Mucosa of rectum (tissue), 2 donors: ENCODE results near the gene SNAPC2.
A peak's percentile ranks its signal among the peaks of the same experiment; 100 is the strongest.

Experiments
- H3K27ac ChIP-seq, 2 donors: one replicate each; pipeline ENCODE4 v1.7.0; 2013; ENCODE audit warnings: inconsistent platforms in 2 of 2, low read depth in 2 of 2, low read length in 2 of 2
- H3K27me3 ChIP-seq, 2 donors: one replicate each; pipeline ENCODE4 v1.7.0; 2013; ENCODE audit warnings: low read length in 2 of 2; ENCODE audit not compliant: control insufficient read depth in 2 of 2, insufficient read depth in 2 of 2
- H3K36me3 ChIP-seq, 2 donors: one replicate each; pipeline ENCODE4 v1.7.0; 2013; ENCODE audit warnings: low read length in 2 of 2; ENCODE audit not compliant: control insufficient read depth in 2 of 2, insufficient read depth in 2 of 2
- H3K4me1 ChIP-seq, 2 donors: one replicate each; pipeline ENCODE4 v1.7.0; 2013; ENCODE audit warnings: low read length in 2 of 2, mild to moderate bottlenecking in 1 of 2; ENCODE audit not compliant: control insufficient read depth in 2 of 2, insufficient read depth in 2 of 2
- H3K4me3 ChIP-seq, 2 donors: one replicate each; pipeline ENCODE4 v1.7.0; 2013; ENCODE audit warnings: low read length in 2 of 2
- H3K9ac ChIP-seq, 2 donors: one replicate each; pipeline ENCODE4 v1.7.0; 2013; ENCODE audit warnings: low read length in 2 of 2, low read depth in 1 of 2, mild to moderate bottlenecking in 1 of 2
- H3K9me3 ChIP-seq, 2 donors: one replicate each; pipeline ENCODE4 v1.7.0; 2013; ENCODE audit warnings: low read length in 2 of 2; ENCODE audit not compliant: control insufficient read depth in 2 of 2
- donor health status: healthy.
- donor health status: Normal muscosa, but diverticular disease.

SNAPC2 gene

DNA sequence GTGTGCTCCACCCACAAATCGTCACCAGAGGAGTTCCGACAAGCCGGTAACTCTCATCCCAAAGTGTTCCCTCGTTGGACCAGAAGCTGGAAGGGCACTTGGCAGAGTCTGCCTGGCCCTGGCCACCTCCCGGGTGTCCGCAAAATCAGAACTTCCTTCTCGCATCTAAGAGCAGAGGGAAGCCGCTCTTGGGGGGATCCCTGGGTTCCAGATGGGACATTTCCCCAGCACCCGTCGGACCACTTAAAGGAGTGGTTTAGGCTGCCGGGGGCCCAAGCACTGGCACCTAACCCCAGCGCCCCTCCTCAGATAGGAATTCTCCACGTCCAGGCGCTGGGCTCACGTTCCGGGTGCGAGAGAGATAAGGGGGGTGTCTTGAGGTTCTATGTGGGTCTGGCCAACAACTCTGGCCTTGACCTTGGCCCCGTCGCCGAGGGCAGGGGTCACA lies 17.3 kb upstream of the SNAPC2 start:
- H3K27me3 ChIP-seq, result no peaks in the 10 kb centered on the region
- H3K9ac ChIP-seq, result peak overlapping the region; percentile 76 to 87
- peak overlapping the region; percentile 70 to 91 for H3K4me3 ChIP-seq
- H3K9me3 ChIP-seq, result no peaks in the 10 kb centered on the region
- no peaks in the 10 kb centered on the region for H3K36me3 ChIP-seq
- peak overlapping the region; percentile 78 to 86 for H3K27ac ChIP-seq
- peaks cover 16 to 19% of the 10 kb centered on the region in 2 donors for H3K4me1 ChIP-seq

DNA sequence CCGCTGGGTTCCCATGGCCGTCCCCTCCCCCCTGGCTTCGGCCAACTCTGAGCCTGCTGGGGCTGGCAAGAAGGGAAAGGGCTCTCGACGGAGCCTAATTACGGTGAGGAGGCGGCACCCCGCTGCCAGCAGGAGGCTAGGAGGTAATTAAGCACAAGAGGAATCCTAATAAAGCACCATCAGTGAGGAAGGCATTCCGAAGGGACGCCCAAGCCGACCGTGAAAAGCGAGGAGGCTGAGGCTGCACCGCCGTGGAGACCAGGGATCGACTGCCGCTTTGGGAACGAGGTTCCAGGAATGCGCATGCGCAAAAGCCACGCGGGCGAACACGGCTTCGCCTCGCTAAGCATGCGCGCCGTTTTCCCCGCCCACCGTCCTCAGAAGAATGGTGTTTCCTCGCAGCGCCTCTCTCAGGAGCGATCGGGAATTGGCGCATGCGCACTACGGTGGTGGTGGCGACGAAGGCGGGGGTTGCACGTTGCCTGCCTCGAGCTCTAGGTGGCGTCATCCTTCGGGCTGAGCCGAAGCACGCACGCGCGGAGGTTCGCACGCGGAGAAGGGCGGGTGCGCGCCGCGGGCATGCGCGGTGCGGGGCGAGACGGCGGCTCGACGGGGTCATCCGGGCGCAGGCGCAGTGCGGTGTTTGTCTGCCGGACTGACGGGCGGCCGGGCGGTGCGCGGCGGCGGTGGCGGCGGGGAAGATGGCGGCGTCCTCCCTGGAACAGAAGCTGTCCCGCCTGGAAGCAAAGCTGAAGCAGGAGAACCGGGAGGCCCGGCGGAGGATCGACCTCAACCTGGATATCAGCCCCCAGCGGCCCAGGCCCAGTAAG lies 16.7 kb upstream of the SNAPC2 start, which contains the start of gene MAP2K7:
Gene MAP2K7 (plus strand): TSS at position 634 of the 830 bp plus-strand sequence. CDS start 68 bp downstream, at position 702.
- no peaks in the 10 kb centered on the region for H3K36me3 ChIP-seq
- peak within 1 kb of the TSS; percentile 84 to 86 for H3K27ac ChIP-seq
- peak within 1 kb of the TSS; percentile 81 to 96 for H3K9ac ChIP-seq
- H3K4me1 ChIP-seq, result peaks cover 16 to 19% of the 10 kb centered on the region in 2 donors
- H3K9me3 ChIP-seq, result no peaks in the 10 kb centered on the region
- no peaks in the 10 kb centered on the region for H3K27me3 ChIP-seq
- peak within 1 kb of the TSS; percentile 84 to 92 for H3K4me3 ChIP-seq

GRCh38 chr19:7904074-7905020 lies 15.8 kb upstream of the SNAPC2 start:
- Histone ChIP-seq H3K27ac (peak overlapping the region; percentile 84 to 86), H3K4me3 (peak overlapping the region; percentile 84 to 92), H3K9me3 (no peaks in the 10 kb centered on the region), H3K9ac (peak overlapping the region; percentile 81 to 96), H3K4me1 (peaks cover 16 to 19% of the 10 kb centered on the region in 2 donors), H3K36me3 (peaks cover 0 to 3% of the 10 kb centered on the region in 2 donors), H3K27me3 (no peaks in the 10 kb centered on the region)

- Histone ChIP-seq H3K4me1 (peaks cover 16 to 19% of the 10 kb centered on the region in 2 donors), H3K4me3 (peak overlapping the region in 1 of 2 donors; percentile 92), H3K27ac (no peak overlapping the region), H3K9me3 (no peaks in the 10 kb centered on the region), H3K9ac (no peak overlapping the region), H3K27me3 (no peaks in the 10 kb centered on the region), H3K36me3 (peaks cover 3 to 8% of the 10 kb centered on the region in 2 donors)
Measured at GRCh38 chr19:7905268-7905667, 14.9 kb upstream of the SNAPC2 start.

DNA sequence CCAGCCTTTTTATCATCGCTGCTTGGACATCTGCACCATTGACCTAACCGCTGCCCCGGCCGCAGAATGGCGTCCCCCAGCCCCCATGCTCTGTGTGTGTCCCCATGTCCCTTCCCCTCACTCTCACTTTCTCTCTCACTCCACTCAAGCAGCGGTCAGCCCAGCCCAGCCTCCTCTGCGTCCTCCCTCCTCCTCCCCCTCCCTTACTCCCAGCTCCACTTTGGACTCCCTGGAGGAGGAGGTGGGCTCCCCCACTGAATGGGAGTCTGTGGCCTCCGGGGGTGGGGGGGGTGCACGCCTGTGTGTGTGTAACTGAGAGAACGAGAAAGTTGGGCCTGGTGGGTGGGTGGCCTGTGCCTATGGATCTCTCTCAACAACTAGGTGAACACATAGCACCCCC lies 14.3 kb upstream of the SNAPC2 start:
- H3K27ac ChIP-seq, result no peak overlapping the region
- H3K9me3 ChIP-seq, result no peaks in the 10 kb centered on the region
- H3K4me3 ChIP-seq, result no peak overlapping the region
- H3K27me3 ChIP-seq, result no peaks in the 10 kb centered on the region
- H3K4me1 ChIP-seq, result peaks cover 16 to 19% of the 10 kb centered on the region in 2 donors
- no peak overlapping the region for H3K9ac ChIP-seq
- peaks cover 9 to 14% of the 10 kb centered on the region in 2 donors for H3K36me3 ChIP-seq

DNA sequence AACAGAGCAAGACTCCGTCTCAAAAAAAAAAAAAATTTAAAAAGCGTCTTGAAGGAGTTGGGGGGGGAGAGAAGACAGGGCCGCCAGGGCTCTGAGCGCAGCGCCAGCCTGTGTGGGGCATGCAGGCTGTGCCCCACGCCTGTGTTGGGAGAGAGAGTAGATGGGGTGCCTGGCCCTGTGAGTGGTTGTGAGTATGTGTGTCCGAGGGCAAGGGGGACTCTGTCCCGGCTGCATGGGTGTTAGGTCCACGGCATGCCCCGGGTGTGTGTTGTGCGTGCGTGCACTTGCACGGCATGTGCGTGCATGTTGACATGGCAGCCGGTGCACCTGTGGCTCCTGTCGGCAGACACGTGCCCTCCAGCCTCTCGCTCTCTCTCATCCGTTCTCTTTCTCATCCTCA lies 13.0 kb upstream of the SNAPC2 start:
- Histone ChIP-seq H3K9me3 (no peaks in the 10 kb centered on the region), H3K27ac (no peak overlapping the region), H3K4me3 (no peak overlapping the region), H3K4me1 (peaks cover 16 to 19% of the 10 kb centered on the region in 2 donors), H3K36me3 (peaks cover 19 to 24% of the 10 kb centered on the region in 2 donors), H3K9ac (no peak overlapping the region), H3K27me3 (no peaks in the 10 kb centered on the region)

DNA sequence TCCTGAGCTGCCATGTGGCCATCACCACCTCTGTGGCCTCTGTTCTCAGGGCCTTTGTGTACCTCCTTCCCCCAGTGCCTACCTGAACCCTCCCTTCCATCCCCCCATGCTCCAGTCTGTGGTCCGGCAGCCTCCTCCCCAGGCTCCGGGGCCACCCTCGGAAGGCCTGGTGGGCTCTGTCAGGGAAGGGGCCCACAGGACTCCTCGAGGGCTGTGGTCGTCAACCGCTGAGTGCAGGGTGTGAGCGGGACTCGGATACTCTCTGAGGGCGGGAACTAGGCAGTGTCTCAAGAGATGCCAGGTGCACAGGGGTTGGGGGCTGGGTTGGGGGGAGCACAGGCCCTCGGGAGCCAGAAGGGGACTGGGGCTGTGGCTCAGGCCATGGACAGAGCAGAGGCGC lies 12.6 kb upstream of the SNAPC2 start:
- H3K27ac ChIP-seq, result no peak overlapping the region
- peaks cover 16 to 17% of the 10 kb centered on the region in 2 donors for H3K4me1 ChIP-seq
- H3K4me3 ChIP-seq, result no peak overlapping the region
- H3K9ac ChIP-seq, result no peak overlapping the region
- peaks cover 20 to 26% of the 10 kb centered on the region in 2 donors for H3K36me3 ChIP-seq
- H3K27me3 ChIP-seq, result no peaks in the 10 kb centered on the region
- no peaks in the 10 kb centered on the region for H3K9me3 ChIP-seq

DNA sequence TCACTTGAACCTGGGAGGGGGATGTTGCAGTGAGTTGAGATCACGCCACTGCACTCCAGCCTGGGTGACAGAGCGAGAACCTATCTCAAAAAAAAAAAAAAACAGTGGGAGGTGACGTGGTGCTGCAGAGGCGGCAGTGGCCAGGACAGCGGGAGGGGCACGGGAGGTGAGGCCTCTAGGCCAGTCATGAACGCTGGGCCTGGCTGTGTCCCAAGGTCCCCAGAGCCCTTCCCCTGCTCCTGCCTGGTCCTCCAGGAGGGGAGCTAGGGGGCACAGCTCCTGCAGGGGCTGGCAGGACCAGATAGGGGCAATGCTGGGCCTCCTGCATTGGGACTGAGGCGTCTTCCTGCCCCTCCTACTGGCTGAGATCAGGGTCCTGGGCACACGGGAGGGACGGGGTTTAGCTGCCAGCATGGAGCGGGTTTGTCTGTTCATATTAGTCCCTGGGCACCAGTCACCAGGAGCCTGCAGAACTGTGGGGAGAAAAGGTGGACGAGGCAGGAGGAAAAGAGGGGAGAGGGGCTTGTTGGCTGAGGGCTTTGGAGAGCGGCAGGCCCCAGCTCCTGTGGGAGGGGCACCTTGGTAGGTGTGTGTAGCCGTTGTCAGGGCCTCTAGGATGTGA lies 11.9 kb upstream of the SNAPC2 start:
- Histone ChIP-seq H3K27me3 (no peaks in the 10 kb centered on the region), H3K27ac (no peak overlapping the region), H3K9ac (no peak overlapping the region), H3K4me3 (no peak overlapping the region), H3K36me3 (peaks cover 24 to 30% of the 10 kb centered on the region in 2 donors), H3K4me1 (peaks cover 10 to 11% of the 10 kb centered on the region in 2 donors), H3K9me3 (no peaks in the 10 kb centered on the region)

DNA sequence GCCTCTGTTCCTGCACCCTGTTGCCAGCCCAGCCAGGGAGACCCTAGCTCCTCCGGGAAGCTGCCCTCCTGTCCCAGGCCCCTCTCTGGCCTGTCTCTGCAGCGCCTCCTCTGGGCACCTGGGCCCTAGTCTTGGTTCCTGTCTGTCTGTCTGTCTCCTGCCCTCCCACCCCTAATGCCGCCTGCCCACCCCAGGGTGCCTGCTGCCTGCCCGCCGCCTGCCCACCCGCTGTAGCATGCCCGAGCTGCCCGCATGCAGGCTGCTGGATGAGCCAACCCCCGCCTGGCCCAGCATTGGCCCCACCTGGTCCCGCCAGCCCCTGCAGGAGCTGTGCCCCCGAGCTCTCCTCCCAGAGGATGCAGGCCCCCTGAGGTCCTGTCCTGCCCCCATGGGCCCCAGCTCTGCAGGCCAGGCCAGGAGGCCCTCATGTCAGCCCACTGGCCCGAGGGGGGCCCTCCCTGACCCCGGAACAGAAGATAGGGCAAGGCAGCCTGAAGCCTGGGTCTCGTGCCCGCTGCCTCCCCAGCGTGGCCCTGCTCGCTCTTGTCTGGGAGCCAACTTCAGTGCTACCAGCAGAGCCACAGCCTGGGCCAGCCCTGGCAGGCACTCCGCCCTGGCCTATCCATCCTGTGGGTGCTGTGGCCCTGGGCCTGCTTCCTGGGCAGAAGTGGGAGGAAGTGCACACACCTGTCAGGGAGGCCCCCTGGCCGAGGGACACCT lies 11.2 kb upstream of the SNAPC2 start:
- Histone ChIP-seq H3K27ac (no peak overlapping the region), H3K27me3 (no peaks in the 10 kb centered on the region), H3K4me3 (no peak overlapping the region), H3K9me3 (no peaks in the 10 kb centered on the region), H3K9ac (no peak overlapping the region), H3K4me1 (peaks cover 9 to 11% of the 10 kb centered on the region in 2 donors), H3K36me3 (peaks cover 24 to 30% of the 10 kb centered on the region in 2 donors)
